BE2C (cell line): ENCODE results near the gene PMF1.
A peak's percentile ranks its signal among the peaks of the same experiment; 100 is the strongest.

ENCODE experiments used
- DNase-seq: peaks from one replicate; pipeline ENCODE4 v3.0.0-alpha.2; 2020
- H3K27me3 ChIP-seq: fragments of 250-450 bp; sonication (Bioruptor Pico); 2 replicates; pipeline ENCODE4 v1.5.1; 2020; ENCODE audit warnings: mild to moderate bottlenecking
- H3K36me3 ChIP-seq: fragments of 250-450 bp; sonication (Bioruptor Pico); 2 replicates; pipeline ENCODE4 v1.5.1; 2020; ENCODE audit warnings: mild to moderate bottlenecking
- H3K4me1 ChIP-seq: fragments of 250-450 bp; sonication (Bioruptor Pico); 2 replicates; pipeline ENCODE4 v1.5.1; 2020
- H3K4me3 ChIP-seq: 2 replicates; pipeline ENCODE4 v1.5.1; 2011; ENCODE audit warnings: low read depth, low read length
- H3K9me3 ChIP-seq: fragments of 250-450 bp; sonication (Bioruptor Pico); 2 replicates; pipeline ENCODE4 v1.5.1; 2020
- TF ChIP-seq, protein P1 (sequence below): IDR thresholded peaks from 2 replicates; pipeline ENCODE4 v1.5.1; 2012; ENCODE audit warnings: mild to moderate bottlenecking, low read depth, low read length

The PMF1 gene

GRCh38 chr1:156247460-156248322 is 34.9 kb downstream of the PMF1 start, which contains the start of gene PAQR6:
PAQR6 (minus strand) TSS chr1:156248056; CDS start chr1:156246731, 1,325 bp downstream.
- DNase-seq = peak; percentile 34
- TF ChIP-seq, protein P1, sequence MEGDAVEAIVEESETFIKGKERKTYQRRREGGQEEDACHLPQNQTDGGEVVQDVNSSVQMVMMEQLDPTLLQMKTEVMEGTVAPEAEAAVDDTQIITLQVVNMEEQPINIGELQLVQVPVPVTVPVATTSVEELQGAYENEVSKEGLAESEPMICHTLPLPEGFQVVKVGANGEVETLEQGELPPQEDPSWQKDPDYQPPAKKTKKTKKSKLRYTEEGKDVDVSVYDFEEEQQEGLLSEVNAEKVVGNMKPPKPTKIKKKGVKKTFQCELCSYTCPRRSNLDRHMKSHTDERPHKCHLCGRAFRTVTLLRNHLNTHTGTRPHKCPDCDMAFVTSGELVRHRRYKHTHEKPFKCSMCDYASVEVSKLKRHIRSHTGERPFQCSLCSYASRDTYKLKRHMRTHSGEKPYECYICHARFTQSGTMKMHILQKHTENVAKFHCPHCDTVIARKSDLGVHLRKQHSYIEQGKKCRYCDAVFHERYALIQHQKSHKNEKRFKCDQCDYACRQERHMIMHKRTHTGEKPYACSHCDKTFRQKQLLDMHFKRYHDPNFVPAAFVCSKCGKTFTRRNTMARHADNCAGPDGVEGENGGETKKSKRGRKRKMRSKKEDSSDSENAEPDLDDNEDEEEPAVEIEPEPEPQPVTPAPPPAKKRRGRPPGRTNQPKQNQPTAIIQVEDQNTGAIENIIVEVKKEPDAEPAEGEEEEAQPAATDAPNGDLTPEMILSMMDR = no peak
- no peaks in the 10 kb centered on the region for H3K9me3 ChIP-seq
- H3K4me1 ChIP-seq = peaks cover 55% of the 10 kb centered on the region
- no peaks in the 10 kb centered on the region for H3K27me3 ChIP-seq
- peaks cover 42% of the 10 kb centered on the region for H3K36me3 ChIP-seq
- no peak within 1 kb of the TSS for H3K4me3 ChIP-seq

- no peak for DNase-seq
- TF ChIP-seq, protein P1 = no peak
- Histone ChIP-seq H3K27me3 (no peaks in the 10 kb centered on the region), H3K4me3 (no peak overlapping the region), H3K4me1 (peaks cover 61% of the 10 kb centered on the region), H3K9me3 (no peaks in the 10 kb centered on the region), H3K36me3 (peaks cover 48% of the 10 kb centered on the region)
Observed at GRCh38 chr1:156248323-156248683, 35.5 kb downstream of the PMF1 start.

DNA sequence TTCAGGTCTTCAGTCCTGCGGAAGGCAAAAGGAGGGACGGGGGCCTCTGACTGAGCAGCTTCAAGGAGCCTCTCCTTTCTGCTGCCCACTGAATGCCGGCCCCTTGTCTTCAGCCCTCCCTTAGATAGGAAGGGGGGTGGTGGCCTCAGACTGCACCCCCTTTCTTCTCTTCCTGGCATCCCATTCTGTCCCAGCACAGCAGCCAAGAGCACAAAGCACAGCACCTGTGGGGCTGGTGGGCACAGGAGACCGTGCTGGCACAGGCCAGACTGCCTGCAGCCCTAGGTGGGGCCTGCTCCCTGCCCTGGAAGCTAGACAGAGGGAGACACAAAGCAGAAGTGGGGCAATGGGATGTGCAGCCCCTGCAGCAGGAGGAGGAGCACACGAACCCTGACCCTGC is 36.8 kb downstream of the PMF1 start:
- Histone ChIP-seq H3K36me3 (peaks cover 61% of the 10 kb centered on the region), H3K4me3 (no peak overlapping the region), H3K9me3 (no peaks in the 10 kb centered on the region), H3K4me1 (peaks cover 72% of the 10 kb centered on the region), H3K27me3 (no peaks in the 10 kb centered on the region)
- no peak for DNase-seq
- TF ChIP-seq, protein P1 = no peak

DNA sequence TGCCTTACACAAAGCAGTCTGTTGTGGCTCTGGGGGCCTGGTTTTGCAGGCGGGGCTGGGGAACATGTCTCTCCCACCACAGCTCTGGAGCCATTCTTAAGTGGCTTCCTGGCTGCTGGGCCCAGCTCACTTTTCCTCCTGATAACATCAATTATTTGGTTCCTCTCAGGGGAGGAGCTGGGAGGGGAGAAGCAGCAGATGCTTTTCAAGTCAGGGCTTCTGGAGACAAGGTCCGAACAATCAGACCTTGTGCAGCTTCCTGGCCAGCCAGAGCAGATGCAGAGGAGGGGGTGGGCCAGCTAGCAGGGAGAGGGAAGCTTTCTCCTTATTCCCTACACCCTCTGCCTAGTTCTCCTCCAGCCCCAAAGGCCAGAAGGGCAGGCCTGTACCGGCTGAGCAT is 38.7 kb downstream of the PMF1 start:
- peak; percentile 95 for DNase-seq
- Histone ChIP-seq H3K4me1 (peaks cover 69% of the 10 kb centered on the region), H3K4me3 (no peak overlapping the region), H3K27me3 (no peaks in the 10 kb centered on the region), H3K9me3 (no peaks in the 10 kb centered on the region), H3K36me3 (peaks cover 73% of the 10 kb centered on the region)
- TF ChIP-seq, protein P1 = no peak

GRCh38 chr1:156253634-156254033 is 40.8 kb downstream of the PMF1 start:
- H3K4me1 ChIP-seq = peaks cover 69% of the 10 kb centered on the region
- H3K4me3 ChIP-seq = no peak overlapping the region
- H3K36me3 ChIP-seq = peaks cover 87% of the 10 kb centered on the region
- no peak for DNase-seq
- no peaks in the 10 kb centered on the region for H3K27me3 ChIP-seq
- TF ChIP-seq, protein P1 = no peak
- no peaks in the 10 kb centered on the region for H3K9me3 ChIP-seq

DNA sequence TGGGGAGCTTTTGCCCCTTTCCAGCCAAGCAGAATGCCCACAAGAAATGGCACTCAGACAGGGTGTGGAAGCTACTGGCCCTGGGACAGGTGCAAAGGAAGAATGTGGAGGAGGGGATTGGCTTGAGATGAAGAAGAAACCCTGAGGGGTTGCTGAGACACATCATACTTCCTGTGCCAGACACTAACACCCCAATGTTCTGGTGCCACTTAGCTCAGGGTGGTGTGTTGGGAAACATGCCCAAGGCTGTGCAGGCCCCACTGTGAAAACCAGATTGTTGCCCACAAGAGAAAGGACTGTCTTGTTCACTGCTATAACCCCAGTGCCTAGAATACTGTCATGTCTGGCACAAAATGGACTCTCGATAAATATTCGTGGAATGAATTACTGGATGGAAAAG is 44.9 kb downstream of the PMF1 start:
- Histone ChIP-seq H3K4me3 (no peak overlapping the region), H3K4me1 (peaks cover 39% of the 10 kb centered on the region), H3K9me3 (no peaks in the 10 kb centered on the region), H3K27me3 (no peaks in the 10 kb centered on the region), H3K36me3 (peaks cover 89% of the 10 kb centered on the region)
- DNase-seq = peak; percentile 21
- TF ChIP-seq, protein P1 = no peak
